Right lobe of liver (tissue), 4 donors: ENCODE data around the gene CCDC127.
"Not testable (repeated sequence)": the region's sequence is repeated elsewhere in the genome, so short reads cannot be mapped to it uniquely, and the experiment has no call there.

Experiments used
- POLR2A ChIP-seq: fragments of 450-650 bp; IDR thresholded peaks from one replicate; pipeline ENCODE4 v1.6.1; 2017; ENCODE audit warnings: antibody characterized with exemption, mild to moderate bottlenecking
- TF ChIP-seq, protein P1 (sequence below), 4 donors: fragments of 200-600 bp in 3 of 4; fragments of 450-650 bp in 1 of 4; IDR thresholded peaks; one replicate each; pipeline versions ENCODE4 v1.5.1 to v1.8.0; 2016 to 2022; ENCODE audit warnings: antibody characterized with exemption in 4 of 4, mild to moderate bottlenecking in 2 of 4
- donor health status: DM: no; HTN: no; CAD: no.
- donor health status: DM: no; HTN: no; CAD: no.
- donor health status: DM: no; HTN: yes; CAD: no.

DNA sequence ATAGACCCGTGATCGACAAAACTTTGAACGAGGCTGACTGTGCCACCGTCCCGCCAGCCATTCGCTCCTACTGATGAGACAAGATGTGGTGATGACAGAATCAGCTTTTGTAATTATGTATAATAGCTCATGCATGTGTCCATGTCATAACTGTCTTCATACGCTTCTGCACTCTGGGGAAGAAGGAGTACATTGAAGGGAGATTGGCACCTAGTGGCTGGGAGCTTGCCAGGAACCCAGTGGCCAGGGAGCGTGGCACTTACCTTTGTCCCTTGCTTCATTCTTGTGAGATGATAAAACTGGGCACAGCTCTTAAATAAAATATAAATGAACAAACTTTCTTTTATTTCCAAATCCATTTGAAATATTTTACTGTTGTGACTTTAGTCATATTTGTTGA, 38.4 kb upstream of the CCDC127 start:
- TF ChIP-seq, protein P1, sequence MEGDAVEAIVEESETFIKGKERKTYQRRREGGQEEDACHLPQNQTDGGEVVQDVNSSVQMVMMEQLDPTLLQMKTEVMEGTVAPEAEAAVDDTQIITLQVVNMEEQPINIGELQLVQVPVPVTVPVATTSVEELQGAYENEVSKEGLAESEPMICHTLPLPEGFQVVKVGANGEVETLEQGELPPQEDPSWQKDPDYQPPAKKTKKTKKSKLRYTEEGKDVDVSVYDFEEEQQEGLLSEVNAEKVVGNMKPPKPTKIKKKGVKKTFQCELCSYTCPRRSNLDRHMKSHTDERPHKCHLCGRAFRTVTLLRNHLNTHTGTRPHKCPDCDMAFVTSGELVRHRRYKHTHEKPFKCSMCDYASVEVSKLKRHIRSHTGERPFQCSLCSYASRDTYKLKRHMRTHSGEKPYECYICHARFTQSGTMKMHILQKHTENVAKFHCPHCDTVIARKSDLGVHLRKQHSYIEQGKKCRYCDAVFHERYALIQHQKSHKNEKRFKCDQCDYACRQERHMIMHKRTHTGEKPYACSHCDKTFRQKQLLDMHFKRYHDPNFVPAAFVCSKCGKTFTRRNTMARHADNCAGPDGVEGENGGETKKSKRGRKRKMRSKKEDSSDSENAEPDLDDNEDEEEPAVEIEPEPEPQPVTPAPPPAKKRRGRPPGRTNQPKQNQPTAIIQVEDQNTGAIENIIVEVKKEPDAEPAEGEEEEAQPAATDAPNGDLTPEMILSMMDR (IDR thresholded peaks at IDR 0.05), result not testable (repeated sequence)
- not testable (repeated sequence) for TF ChIP-seq POLR2A
